AG09309 (cell line): Measurements from ENCODE around the gene ELF2.
"Not testable (repeated sequence)": the region's sequence is repeated elsewhere in the genome, so short reads cannot be mapped to it uniquely, and the experiment has no call there.

Source experiments
- DNase-seq: peaks from one replicate; pipeline ENCODE4 v3.0.0-alpha.2; 2010; ENCODE audit warnings: low read depth
- H3K4me3 ChIP-seq: 2 replicates; pipeline ENCODE4 v1.5.1; 2011; ENCODE audit warnings: mild to moderate bottlenecking, low read depth, low read length, moderate library complexity; ENCODE audit not compliant: control insufficient read depth
- TF ChIP-seq, protein P1 (sequence below): IDR thresholded peaks from 2 replicates; pipeline ENCODE4 v1.5.1; 2011; ENCODE audit warnings: mild to moderate bottlenecking, low read depth, low read length, inconsistent platforms; ENCODE audit not compliant: insufficient read depth, control insufficient read depth; ENCODE audit errors: missing control alignments

ELF2 gene

DNA sequence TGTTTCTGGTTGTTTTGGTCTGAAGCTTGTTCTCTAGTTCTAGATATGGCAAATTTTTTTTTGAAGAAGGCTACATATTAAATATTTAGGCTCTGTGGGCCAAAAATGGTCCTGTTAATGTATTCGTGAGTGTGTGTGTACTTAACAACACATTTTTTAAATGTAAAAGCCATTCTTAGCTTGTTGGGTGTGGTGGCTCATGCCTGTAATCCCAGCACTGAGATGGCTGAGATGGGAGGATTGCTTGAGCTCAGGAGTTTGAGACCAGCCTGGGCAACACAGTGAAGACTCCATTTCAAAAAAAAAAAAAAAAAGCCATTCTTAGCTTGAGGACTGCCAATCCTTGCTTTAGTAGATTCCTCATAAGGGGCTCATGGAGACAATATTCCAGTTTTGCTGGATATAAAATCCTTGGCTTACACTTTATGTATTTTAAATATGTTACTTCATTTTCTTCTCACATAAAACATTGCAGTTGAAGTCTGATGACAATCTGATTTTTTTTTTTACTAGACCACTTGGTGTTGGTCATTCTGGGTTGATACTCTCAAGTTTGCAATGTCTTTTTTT, 138.1 kb downstream of the ELF2 start:
- DNase-seq: no peak
- TF ChIP-seq, protein P1, sequence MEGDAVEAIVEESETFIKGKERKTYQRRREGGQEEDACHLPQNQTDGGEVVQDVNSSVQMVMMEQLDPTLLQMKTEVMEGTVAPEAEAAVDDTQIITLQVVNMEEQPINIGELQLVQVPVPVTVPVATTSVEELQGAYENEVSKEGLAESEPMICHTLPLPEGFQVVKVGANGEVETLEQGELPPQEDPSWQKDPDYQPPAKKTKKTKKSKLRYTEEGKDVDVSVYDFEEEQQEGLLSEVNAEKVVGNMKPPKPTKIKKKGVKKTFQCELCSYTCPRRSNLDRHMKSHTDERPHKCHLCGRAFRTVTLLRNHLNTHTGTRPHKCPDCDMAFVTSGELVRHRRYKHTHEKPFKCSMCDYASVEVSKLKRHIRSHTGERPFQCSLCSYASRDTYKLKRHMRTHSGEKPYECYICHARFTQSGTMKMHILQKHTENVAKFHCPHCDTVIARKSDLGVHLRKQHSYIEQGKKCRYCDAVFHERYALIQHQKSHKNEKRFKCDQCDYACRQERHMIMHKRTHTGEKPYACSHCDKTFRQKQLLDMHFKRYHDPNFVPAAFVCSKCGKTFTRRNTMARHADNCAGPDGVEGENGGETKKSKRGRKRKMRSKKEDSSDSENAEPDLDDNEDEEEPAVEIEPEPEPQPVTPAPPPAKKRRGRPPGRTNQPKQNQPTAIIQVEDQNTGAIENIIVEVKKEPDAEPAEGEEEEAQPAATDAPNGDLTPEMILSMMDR: no peak

DNA sequence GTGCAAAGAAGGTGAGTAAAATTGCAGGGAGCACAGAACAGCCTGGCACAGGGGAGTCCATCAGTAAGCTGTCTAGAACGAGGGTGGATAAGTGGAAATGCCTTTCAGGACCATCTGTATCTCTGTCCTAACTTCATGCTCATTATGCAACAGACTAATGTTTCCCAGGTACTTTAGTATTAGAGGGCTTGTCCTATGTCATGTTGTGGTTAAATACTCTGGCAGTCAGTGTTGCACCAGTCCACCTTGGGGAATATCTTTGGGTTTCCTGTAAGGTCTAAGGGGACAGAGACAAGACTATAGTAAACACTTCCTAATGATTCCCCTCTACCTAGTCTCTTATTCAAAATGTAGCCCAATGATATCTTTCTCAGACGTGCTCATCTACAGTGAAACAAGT, 140.1 kb downstream of the ELF2 start:
- TF ChIP-seq, protein P1: no peak
- DNase-seq: no peak
- no peak overlapping the region for H3K4me3 ChIP-seq

More for the DNA sequence above, 138.1 kb downstream of the ELF2 start:
- no peak overlapping the region for H3K4me3 ChIP-seq

DNA sequence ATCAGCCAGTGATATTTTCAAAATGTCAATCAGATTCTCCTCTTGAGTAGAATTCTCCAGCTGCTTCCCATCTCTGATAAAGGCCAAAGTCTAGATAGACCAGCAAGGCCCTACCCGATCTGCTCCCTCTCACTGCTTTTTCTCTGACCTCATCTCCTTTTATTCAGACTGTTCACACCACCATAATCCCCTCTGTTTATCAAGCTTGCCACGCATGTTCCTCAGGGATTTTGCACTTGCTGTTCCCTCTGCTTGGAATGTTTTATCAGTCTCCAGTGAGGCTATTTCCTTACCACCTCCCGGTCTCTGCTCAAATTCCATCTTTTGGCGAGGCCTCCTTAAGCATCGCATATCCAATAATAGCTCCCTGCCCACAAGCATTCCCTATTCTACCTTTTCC, 141.4 kb downstream of the ELF2 start:
- DNase-seq: no peak
- no peak overlapping the region for H3K4me3 ChIP-seq
- TF ChIP-seq, protein P1: no peak

DNA sequence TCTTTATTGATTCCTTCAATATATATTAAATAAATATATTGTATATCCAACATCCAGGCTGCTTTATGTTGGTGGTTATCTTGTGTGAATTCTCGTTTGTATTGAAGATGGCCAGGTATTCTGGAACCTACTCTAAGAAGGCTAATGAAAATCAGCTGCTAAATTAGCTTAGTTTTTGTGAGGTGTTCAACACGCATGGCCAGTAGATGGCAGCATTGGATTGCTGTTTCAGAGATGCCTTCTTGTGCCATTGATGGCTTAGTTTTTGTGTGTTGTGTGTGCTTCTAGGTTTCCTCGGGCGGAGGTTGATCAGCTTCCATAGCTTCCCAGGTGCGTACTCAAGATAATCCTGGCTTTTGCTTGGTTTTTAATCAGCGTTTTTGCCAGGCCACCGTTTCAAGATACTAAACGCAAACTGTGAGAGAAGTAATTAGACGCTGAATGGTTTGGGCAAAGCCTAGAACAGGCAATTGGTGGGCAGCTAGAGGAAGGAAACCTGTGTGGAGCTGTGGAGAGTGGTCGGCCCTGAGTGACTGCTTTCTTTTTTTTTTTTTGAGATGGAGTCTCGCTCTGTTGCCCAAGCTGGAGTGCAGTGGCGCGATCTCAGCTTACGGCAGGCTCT, 146.3 kb downstream of the ELF2 start:
- TF ChIP-seq, protein P1: peak; percentile 81
- peak; percentile 52 for DNase-seq
- H3K4me3 ChIP-seq: no peak overlapping the region

DNA sequence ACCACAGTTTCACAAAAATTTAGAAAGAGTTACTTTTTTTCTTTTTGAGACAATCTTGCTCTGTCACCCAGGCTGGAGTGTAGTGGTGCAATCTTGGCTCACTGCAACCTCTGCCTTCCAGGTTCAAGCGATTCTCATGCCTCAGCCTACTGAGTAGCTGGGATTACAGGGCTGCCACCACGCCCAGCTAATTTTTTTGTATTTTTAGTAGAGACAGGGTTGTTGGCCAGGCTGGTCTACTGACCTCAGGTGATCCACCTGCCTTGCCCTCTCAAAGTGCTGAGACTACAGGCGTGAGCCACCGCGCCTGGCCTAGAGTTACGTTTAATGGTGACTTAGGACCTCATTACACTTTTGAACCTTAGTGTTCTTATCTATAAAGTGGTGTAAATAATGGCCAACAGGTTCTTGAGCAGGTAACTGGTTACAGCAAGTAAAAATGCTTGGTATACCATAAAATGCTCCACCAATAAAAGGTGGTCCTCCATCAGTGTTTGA, 147.1 kb downstream of the ELF2 start:
- not testable (repeated sequence) for H3K4me3 ChIP-seq, DNase-seq

DNA sequence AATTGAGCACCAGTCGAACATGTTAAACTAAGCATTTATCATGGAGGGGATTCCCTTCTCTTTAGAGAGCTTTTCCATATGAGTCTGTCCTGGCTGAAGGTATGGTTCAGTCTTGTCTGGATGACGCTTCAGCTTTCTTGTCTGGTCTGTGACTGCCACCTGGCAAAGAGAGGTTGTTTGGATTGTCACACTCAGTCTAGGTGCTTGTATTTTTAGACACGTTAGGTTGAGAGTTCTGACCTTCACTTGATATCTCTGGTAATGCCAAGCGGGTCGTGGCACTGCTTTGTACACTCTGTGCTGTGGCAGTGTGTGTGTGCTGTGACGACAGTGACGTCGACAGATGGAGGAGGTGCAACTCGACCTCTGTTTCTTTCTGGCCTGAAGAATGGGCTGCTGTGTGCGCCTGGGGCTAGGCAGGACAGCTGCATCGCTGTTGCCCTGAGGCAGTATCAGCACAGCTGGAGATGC, 148.8 kb downstream of the ELF2 start:
- DNase-seq: no peak
- no peak overlapping the region for H3K4me3 ChIP-seq
- TF ChIP-seq, protein P1: no peak

DNA sequence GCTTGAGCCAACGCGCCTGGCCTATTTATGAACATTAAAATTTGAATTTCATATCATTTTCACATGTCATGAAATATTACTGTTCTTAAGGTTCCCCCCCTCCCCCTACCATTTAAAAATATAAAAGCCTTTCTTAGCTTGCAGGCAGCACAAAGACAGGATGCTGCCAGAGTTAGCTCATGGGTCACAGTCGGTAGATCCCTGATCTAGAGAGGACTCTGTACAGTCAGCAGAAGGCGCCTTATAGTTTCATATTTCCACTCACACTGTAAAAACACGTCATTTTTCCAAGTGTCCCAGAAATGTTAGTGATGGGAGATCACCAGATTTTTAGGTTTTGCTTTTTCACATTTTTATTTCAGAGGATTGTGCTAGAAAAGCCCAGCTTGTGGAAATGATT, 149.2 kb downstream of the ELF2 start:
- DNase-seq: no peak
- TF ChIP-seq, protein P1: no peak
- no peak overlapping the region for H3K4me3 ChIP-seq
